Stimulated activated CD4-positive, alpha-beta T cell treated with anti-CD3 and anti-CD28 coated beads, Interleukin-4, amount 100 ng/mL, for 1 hour (primary cell): ENCODE results near the gene UBL4A.

Experiments
- DNase-seq: peaks from one replicate; pipeline ENCODE4 v3.0.0-alpha.2; 2020

UBL4A gene

GRCh38 chrX:154481911-154482601 is 4.4 kb downstream of the UBL4A start:
- no peak for DNase-seq

DNA sequence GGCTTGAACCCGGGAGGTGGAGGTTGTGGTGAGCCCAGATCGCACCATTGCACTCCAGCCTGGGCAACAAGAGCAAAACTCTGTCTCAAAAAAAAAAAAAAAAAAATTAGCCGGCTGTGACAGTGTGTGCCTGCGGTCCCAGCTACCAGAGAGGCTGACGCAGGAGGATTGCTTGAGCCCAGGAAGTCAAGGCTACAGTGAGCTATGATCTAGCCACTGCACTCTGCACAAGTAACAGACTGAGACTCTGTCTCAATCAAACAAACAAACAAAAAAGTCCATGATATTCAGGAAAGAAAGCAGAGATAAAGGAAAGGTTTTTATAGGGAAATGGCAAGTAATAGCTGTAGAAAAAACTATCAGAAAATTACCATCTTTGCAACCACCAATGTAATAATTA is 5.2 kb downstream of the UBL4A start:
- no peak for DNase-seq

DNA sequence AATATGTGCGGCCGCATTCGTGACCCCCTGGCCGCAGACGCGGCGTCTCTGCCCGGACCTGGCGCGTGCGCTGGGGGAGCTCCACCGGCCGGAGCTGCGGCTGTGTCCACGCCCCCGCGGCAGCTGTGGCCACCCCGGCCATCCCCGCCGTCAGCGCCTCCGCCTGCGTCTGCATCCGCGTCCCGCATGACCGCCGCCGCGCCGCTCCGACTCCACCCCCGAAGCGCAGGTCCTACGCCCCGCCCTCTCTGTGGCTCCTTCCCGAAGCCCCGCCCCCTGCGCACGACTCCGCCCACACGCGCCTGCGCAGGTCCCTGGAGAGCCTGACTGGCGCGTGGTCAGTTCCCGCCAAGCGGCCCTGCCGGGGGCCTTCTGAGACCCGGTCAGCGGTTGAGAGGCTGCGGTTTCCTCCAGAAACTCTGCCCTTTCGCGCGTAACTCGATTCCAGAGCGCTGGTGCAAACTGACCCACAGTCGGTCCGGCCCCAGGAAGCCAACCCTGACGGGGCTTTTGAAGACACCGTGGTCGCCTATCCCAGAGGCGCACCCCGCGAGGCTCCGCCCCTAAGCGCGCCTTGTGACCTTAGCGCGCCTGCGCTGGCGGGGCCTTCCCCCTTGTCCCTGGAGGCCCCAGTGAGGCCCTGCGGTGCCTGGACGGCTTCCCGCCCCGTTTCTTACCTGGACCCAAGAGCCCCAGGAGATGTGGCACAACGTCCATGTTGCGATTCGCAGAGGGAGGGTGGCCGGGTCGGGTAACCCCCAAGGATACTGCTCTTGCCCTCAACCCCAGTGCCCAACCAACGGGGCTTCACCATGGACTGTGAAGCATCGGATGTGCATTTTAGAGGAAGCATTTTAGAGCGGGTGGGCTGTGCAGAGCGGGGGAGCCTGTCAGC is 7.4 kb downstream of the UBL4A start, which contains the start of gene LAGE3:
TSS of gene LAGE3 (minus strand) at position 554 of the 895 bp plus-strand sequence. CDS start at position 188, 366 bp downstream.
- peak; percentile 93 for DNase-seq

DNA sequence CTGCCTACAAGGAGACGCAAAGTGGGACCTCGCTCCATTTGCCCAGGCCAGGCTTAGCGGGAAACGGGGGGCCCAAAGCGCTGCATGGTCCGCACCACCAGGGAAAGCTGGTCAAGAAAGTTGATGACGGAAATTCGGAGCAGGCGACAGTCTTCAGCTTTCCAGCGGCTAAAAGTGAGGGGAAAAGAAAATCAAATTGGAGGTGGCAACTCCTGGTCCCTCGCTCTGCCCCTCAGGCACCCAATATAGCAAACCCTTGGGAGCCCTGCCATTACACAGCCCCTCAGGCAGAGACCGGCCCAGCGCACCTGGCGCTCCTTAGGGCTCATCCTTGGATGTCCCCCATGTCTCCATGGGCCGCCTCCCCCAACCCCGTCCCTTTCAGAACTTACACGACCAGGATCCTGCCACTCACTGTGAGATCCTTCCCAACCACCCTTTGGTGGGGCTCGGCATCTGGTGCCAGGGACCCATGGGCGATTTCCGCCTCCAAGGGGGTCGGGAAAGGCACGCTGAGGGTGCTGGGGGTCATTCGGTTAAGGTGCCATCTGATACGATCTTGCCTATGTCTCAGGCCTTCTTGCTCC is 8.4 kb downstream of the UBL4A start:
- DNase-seq = no peak

DNA sequence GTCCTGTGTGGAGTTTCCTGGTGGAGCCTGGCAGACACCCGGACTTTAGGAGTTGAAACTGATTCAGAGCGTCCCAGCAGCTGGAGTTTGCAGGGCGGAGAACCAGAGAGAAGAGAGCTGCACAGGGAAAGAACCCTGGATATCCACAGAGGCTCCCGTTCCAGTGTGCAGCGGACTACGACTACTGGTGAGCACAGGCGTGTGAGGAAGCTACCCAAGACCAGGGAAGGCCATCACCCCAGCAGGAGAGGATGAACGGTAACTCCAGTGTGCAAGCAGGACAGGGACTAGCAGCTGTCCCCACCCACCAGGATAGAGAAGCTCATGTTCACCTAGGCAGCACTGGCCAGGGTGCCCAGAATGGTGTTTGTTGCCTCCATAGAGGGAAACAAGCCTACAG is 9.6 kb downstream of the UBL4A start:
- DNase-seq = no peak

DNA sequence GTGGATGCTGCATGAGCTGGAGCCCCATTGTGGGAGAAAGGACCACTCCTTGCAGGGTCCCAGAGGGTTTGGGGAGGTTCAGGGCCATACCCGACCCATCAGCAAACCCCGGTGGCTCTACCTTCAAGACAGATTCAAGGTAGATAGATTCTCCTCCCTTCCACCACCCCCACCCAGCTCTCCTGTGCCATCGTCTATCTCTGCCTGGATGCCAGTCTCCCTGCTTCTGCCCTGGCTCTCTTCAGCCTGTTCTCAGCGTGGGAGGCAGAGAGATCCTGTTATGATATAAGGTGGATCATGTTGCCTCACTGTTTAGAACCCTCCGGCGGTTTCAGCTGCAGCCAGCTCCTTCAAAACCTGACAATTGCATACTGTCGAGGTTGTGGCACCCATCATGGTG is 12.7 kb downstream of the UBL4A start:
- no peak for DNase-seq

GRCh38 chrX:154472685-154473632 is 13.5 kb downstream of the UBL4A start:
- no peak for DNase-seq

- DNase-seq = no peak
Observed at GRCh38 chrX:154471839-154472684, 14.4 kb downstream of the UBL4A start.

GRCh38 chrX:154470914-154471568 is 15.4 kb downstream of the UBL4A start:
- DNase-seq = no peak

DNA sequence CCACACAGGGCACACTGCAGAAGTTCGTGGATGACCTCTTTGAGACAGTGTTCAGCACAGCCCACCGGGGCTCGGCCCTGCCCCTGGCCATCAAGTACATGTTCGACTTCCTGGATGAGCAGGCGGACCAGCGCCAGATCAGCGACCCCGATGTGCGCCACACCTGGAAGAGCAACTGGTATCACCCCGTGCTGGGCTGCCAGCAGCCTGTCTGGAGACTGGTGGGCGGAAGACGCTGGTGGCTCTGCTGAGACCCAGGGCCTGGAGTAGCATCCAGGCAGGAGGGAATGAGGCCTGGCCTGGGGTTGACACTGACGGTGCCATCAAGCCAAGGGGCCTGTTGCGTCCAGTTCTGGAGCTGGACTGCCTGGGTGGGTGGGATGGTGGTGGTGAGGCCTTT is 16.0 kb downstream of the UBL4A start:
- no peak for DNase-seq

GRCh38 chrX:154469880-154470279 is 16.5 kb downstream of the UBL4A start:
- DNase-seq = no peak

DNA sequence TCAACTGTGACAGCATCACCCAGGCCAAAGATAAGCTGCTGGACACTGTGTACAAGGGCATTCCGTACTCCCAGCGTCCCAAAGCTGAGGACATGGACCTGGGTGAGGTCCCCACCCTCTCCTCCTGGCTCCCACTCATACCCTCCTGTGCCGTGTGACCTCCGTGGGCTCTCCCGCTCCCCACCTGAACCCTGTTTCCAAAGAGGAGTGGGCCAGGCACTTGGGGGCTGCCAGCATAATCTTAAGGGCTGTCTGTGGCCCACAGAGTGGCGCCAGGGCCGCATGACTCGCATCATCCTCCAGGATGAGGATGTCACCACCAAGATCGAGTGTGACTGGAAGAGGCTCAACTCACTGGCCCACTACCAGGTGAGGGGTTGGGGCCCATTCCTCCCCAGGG is 17.3 kb downstream of the UBL4A start:
- DNase-seq = no peak

- DNase-seq = no peak
Observed at GRCh38 chrX:154468217-154468616, 18.2 kb downstream of the UBL4A start.

- no peak for DNase-seq
Observed at GRCh38 chrX:154467556-154467955, 18.9 kb downstream of the UBL4A start.

DNA sequence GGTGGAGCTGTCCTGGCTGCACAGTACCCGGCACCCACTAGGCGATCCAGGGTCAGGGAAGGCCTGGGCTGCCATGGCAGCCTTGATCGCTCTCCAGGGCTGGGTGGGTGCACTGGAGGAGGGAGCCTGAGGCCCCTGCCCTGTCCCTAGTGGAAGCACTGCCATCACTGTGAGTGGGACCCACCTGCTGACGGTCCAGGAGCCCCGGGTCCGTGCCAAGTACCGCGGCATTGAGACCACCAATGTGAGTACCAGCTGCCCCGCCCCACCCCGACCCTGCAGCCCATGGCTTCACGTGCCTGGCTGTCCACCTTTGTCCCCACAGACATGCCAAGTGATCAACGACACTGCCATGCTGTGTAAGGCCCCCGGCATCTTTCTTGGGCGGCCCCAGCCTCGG is 19.5 kb downstream of the UBL4A start:
- no peak for DNase-seq

DNA sequence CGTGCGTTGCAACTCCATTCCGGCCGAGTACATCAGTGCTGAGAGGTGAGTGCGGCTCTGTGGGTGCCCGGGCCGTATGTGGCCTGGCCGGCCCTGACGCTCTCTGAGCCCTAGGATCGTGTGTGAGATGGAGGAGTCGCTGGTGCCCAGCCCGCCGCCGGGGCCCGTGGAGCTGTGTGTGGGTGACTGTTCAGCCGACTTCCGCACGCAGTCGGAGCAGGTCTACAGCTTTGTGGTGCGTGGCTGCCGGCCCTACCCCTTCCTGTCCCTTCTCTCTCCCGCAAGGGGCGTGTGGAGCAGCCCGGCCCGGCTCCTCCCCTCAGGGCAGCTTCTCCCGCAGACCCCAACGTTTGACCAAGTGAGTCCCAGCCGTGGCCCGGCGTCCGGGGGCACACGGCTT is 20.4 kb downstream of the UBL4A start:
- no peak for DNase-seq

- DNase-seq = no peak
Observed at GRCh38 chrX:154465601-154466000, 20.8 kb downstream of the UBL4A start.

- no peak for DNase-seq
Observed at GRCh38 chrX:154464806-154465365, 21.5 kb downstream of the UBL4A start.

DNA sequence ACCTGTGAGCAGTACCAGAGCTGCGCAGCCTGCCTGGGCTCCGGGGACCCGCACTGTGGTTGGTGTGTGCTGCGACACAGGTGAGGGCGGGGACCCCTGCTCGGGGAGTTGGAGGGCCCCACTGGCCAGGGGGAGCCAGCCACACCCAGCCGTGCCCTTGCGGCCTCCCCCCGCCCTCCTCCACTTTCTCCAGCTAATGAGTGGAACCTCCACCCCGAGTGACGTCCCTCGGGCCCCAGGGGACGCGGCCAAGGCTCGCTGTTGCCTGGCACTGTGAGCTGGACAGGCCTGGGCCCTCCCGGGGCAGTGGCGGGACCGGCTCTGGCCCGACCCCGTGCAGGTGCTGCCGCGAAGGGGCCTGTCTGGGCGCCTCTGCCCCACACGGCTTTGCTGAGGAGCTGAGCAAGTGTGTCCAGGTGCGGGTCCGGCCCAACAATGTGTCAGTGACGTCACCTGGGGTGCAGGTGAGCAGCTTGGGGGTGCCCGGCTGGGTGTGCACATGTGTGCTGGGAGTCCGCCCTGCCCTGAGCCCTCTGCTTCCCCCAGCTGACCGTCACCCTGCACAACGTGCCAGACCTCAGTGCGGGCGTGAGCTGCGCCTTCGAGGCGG is 22.7 kb downstream of the UBL4A start:
- no peak for DNase-seq

DNA sequence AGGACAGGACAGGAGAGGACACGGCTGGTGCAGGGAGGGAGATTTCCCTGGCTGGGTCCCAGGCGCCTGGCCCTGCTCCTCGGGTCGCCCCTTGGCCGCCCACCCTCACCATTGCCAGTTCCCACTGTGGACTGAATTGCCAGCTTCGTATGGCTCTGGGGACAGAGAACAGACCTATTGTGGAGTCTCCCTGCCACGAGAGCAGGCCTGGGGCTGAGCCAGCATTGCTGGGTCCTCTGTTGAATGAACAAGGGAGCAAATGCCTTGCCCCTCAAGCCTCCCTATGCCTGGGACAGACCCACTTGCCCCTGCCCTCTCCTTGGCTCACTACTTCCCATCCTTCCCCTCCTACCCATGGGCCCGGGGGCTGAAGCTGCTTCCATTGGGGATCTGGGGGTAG is 24.0 kb downstream of the UBL4A start:
- DNase-seq = no peak
